ENCODE results near the gene KCNA3. TPM values are rescaled to one million over a fixed set of nuclear protein-coding genes. Genes with fewer than 3 reads are reported as not detected.
"Not testable (repeated sequence)": the region's sequence is repeated elsewhere in the genome, so short reads cannot be mapped to it uniquely, and the experiment has no call there.

KCNA3 gene
- total RNA-seq, 4 donors from 2014 or later: 0.59 to 3.8 (median 2.0) TPM

GRCh38 chr1:110672001-110672752 lies 2.6 kb downstream of the KCNA3 start:
- H3K4me1 ChIP-seq: peaks cover 5 to 12% of the 10 kb centered on the region in 2 donors
- H3K4me3 ChIP-seq (replicated peaks in 1 of 3): no peak overlapping the region
- peaks cover 5% of the 10 kb centered on the region for H3K27me3 ChIP-seq
- intact Hi-C loops (cut with DNase I): no loop called here
- H3K9me3 ChIP-seq: no peaks in the 10 kb centered on the region
- no peaks in the 10 kb centered on the region for H3K36me3 ChIP-seq
- TF ChIP-seq CTCF (IDR thresholded peaks at IDR 0.05) (no peak), POLR2A (IDR thresholded peaks at IDR 0.05) (no peak)
- WGBS, 2 donors: 41 to 46% methylated on average over 12 of the region's 12 CpGs
- no peak overlapping the region for H3K27ac ChIP-seq
- DNase-seq: no peak

GRCh38 chr1:110671361-110671760 lies 3.4 kb downstream of the KCNA3 start:
- 50 to 52% methylated on average over 2 of the region's 2 CpGs for WGBS, 2 donors
- H3K36me3 ChIP-seq: no peaks in the 10 kb centered on the region
- no peaks in the 10 kb centered on the region for H3K9me3 ChIP-seq
- peaks cover 5% of the 10 kb centered on the region for H3K27me3 ChIP-seq
- H3K27ac ChIP-seq: no peak overlapping the region
- intact Hi-C loops (cut with DNase I): no loop called here
- TF ChIP-seq POLR2A (IDR thresholded peaks at IDR 0.05): no peak
- TF ChIP-seq CTCF (IDR thresholded peaks at IDR 0.05): no peak
- H3K4me1 ChIP-seq: peaks cover 5 to 12% of the 10 kb centered on the region in 2 donors
- DNase-seq: no peak
- H3K4me3 ChIP-seq (replicated peaks in 1 of 3): no peak overlapping the region

- WGBS, 2 donors: 61% methylated on average over 4 of the region's 4 CpGs
- intact Hi-C loops (cut with DNase I): no loop called here
Observed at GRCh38 chr1:110668549-110668948, 6.2 kb downstream of the KCNA3 start.

GRCh38 chr1:110667776-110668175 lies 7.0 kb downstream of the KCNA3 start:
- WGBS, 2 donors: 86 to 89% methylated on average over 2 of the region's 2 CpGs
- no peaks in the 10 kb centered on the region for H3K36me3 ChIP-seq
- no peak overlapping the region for H3K27ac ChIP-seq
- no peaks in the 10 kb centered on the region for H3K4me1 ChIP-seq
- TF ChIP-seq CTCF (IDR thresholded peaks at IDR 0.05) (no peak), POLR2A (IDR thresholded peaks at IDR 0.05) (no peak)
- no peaks in the 10 kb centered on the region for H3K27me3 ChIP-seq
- DNase-seq: no peak
- intact Hi-C loops (cut with DNase I): no loop called here
- no peaks in the 10 kb centered on the region for H3K9me3 ChIP-seq
- H3K4me3 ChIP-seq (replicated peaks in 1 of 3): no peak overlapping the region

More at GRCh38 chr1:110668549-110668948, 6.2 kb downstream of the KCNA3 start:
- peaks cover 2% of the 10 kb centered on the region for H3K27me3 ChIP-seq
- no peaks in the 10 kb centered on the region for H3K36me3 ChIP-seq
- H3K27ac ChIP-seq: no peak overlapping the region
- H3K4me3 ChIP-seq (replicated peaks in 1 of 3): no peak overlapping the region
- TF ChIP-seq POLR2A (IDR thresholded peaks at IDR 0.05): no peak
- TF ChIP-seq CTCF (IDR thresholded peaks at IDR 0.05): no peak
- no peaks in the 10 kb centered on the region for H3K4me1 ChIP-seq
- DNase-seq: no peak
- no peaks in the 10 kb centered on the region for H3K9me3 ChIP-seq

- H3K4me1 ChIP-seq: no peaks in the 10 kb centered on the region
- 84 to 91% methylated on average over 2 of the region's 2 CpGs for WGBS, 2 donors
- no peak for TF ChIP-seq POLR2A (IDR thresholded peaks at IDR 0.05)
- TF ChIP-seq CTCF (IDR thresholded peaks at IDR 0.05): no peak
- intact Hi-C loops (cut with DNase I): no loop called here
- no peaks in the 10 kb centered on the region for H3K9me3 ChIP-seq
- H3K4me3 ChIP-seq (replicated peaks in 1 of 3): no peak overlapping the region
- no peak for DNase-seq
- H3K27me3 ChIP-seq: no peaks in the 10 kb centered on the region
- H3K36me3 ChIP-seq: no peaks in the 10 kb centered on the region
- H3K27ac ChIP-seq: no peak overlapping the region
Observed at GRCh38 chr1:110663241-110663640, 11.5 kb downstream of the KCNA3 start.

GRCh38 chr1:110659559-110659958 lies 15.2 kb downstream of the KCNA3 start:
- H3K27me3 ChIP-seq; H3K9me3 ChIP-seq; H3K4me1 ChIP-seq; DNase-seq; intact Hi-C loops (cut with DNase I); H3K4me3 ChIP-seq (replicated peaks in 1 of 3); H3K27ac ChIP-seq; H3K36me3 ChIP-seq: not testable (repeated sequence)
- 87 to 93% methylated on average over 3 of the region's 3 CpGs for WGBS, 2 donors
